ENCODE results near the gene FGF9.

- TF ChIP-seq PHF8 (IDR thresholded peaks at IDR 0.05; ENCODE audit: borderline replicate concordance, low read depth) (no peak), POLR2AphosphoS2 (conservative IDR thresholded peaks at IDR 0.05; ENCODE audit: low read length) (no peak), CEBPB (IDR thresholded peaks at IDR 0.05) (no peak)
These were observed 17.2 kb downstream of the FGF9 start for GRCh38 chr13:21688056-21688455.

Measured in A549 (cell line).